Rectal smooth muscle tissue (tissue), 1 donor: Measurements from ENCODE around the gene KIZ.
"Not testable (repeated sequence)": the region's sequence is repeated elsewhere in the genome, so short reads cannot be mapped to it uniquely, and the experiment has no call there.

ENCODE experiments used
- H3K27ac ChIP-seq: one replicate; pipeline ENCODE4 v1.7.0; 2013; ENCODE audit warnings: low read depth, low read length, inconsistent platforms
- H3K27me3 ChIP-seq: one replicate; pipeline ENCODE4 v1.7.0; 2013; ENCODE audit warnings: low read length; ENCODE audit not compliant: control insufficient read depth, insufficient read depth
- H3K36me3 ChIP-seq: one replicate; pipeline ENCODE4 v1.7.0; 2013; ENCODE audit warnings: low read length; ENCODE audit not compliant: control insufficient read depth, insufficient read depth
- H3K4me1 ChIP-seq: one replicate; pipeline ENCODE4 v1.7.0; 2013; ENCODE audit warnings: low read length; ENCODE audit not compliant: control insufficient read depth, insufficient read depth
- H3K4me3 ChIP-seq: one replicate; pipeline ENCODE4 v1.7.0; 2013; ENCODE audit warnings: low read length
- H3K9ac ChIP-seq: one replicate; pipeline ENCODE4 v1.7.0; 2013; ENCODE audit warnings: low read length

Gene KIZ

DNA sequence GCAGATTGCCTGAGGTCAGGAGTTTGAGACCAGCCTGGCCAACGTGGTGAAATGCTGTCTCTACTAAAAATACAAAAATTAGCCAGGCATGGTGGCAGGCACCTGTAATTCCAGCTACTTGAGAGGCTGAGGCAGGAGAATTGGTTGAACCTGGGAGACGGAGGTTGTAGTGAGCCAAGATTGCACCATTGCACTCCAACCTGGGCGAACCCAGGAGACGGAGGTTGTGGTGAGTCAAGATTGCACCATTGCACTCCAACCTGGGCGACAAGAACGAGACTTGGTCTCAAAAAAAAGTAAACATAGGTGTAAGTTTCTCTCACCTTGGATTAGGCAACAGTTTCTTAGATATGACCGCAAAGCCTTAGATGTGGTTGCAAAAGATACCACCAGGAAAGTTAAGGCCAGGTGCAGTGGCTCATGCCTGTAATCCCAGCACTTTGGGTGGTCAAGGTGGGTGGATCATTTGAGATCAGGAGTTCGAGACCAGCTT lies 121.8 kb downstream of the KIZ start:
- H3K27me3 ChIP-seq, result not testable (repeated sequence)

GRCh38 chr20:21251278-21251677 lies 125.4 kb downstream of the KIZ start:
- Histone ChIP-seq H3K36me3 (peaks cover under 1% of the 10 kb centered on the region), H3K9ac (no peak overlapping the region), H3K4me1 (no peaks in the 10 kb centered on the region), H3K27ac (no peak overlapping the region), H3K4me3 (no peak overlapping the region), H3K27me3 (no peaks in the 10 kb centered on the region)

More for the DNA sequence above, 121.8 kb downstream of the KIZ start:
- H3K9ac ChIP-seq, H3K4me3 ChIP-seq, H3K27ac ChIP-seq, H3K36me3 ChIP-seq, H3K4me1 ChIP-seq: not testable (repeated sequence)

- H3K36me3 ChIP-seq, result no peaks in the 10 kb centered on the region
- no peak overlapping the region for H3K27ac ChIP-seq
- no peak overlapping the region for H3K9ac ChIP-seq
- H3K4me1 ChIP-seq, result no peaks in the 10 kb centered on the region
- no peak overlapping the region for H3K4me3 ChIP-seq
- H3K27me3 ChIP-seq, result no peaks in the 10 kb centered on the region
These were observed 131.3 kb downstream of the KIZ start for GRCh38 chr20:21257192-21257591.

- Histone ChIP-seq H3K27me3 (no peaks in the 10 kb centered on the region), H3K4me3 (no peak overlapping the region), H3K36me3 (no peaks in the 10 kb centered on the region), H3K9ac (no peak overlapping the region), H3K4me1 (no peaks in the 10 kb centered on the region), H3K27ac (no peak overlapping the region)
These were observed 132.5 kb downstream of the KIZ start for GRCh38 chr20:21258411-21258810.

DNA sequence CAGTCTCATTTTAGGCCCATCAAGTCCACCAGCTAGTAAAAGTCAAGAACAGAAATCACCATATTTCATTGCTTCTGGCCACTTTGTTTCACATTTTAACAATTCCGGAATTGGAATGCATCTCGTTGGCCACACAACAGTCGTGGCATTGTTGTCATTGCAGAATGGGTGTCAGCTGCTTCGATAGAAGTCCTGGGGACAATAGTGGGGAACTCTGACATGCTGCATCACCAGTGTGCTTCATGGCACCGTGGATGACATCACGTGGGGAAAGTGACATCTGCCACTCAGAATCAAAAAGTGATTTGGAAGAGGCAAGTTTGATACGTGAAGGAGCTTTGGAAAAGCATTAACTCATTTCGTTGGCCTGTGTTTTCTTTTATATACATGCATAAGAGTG lies 133.5 kb downstream of the KIZ start:
- no peaks in the 10 kb centered on the region for H3K36me3 ChIP-seq
- no peaks in the 10 kb centered on the region for H3K4me1 ChIP-seq
- no peak overlapping the region for H3K27ac ChIP-seq
- H3K9ac ChIP-seq, result no peak overlapping the region
- no peaks in the 10 kb centered on the region for H3K27me3 ChIP-seq
- no peak overlapping the region for H3K4me3 ChIP-seq

GRCh38 chr20:21262812-21263211 lies 136.9 kb downstream of the KIZ start:
- Histone ChIP-seq H3K4me1 (no peaks in the 10 kb centered on the region), H3K27me3 (no peaks in the 10 kb centered on the region), H3K27ac (no peak overlapping the region), H3K9ac (no peak overlapping the region), H3K4me3 (no peak overlapping the region), H3K36me3 (no peaks in the 10 kb centered on the region)

DNA sequence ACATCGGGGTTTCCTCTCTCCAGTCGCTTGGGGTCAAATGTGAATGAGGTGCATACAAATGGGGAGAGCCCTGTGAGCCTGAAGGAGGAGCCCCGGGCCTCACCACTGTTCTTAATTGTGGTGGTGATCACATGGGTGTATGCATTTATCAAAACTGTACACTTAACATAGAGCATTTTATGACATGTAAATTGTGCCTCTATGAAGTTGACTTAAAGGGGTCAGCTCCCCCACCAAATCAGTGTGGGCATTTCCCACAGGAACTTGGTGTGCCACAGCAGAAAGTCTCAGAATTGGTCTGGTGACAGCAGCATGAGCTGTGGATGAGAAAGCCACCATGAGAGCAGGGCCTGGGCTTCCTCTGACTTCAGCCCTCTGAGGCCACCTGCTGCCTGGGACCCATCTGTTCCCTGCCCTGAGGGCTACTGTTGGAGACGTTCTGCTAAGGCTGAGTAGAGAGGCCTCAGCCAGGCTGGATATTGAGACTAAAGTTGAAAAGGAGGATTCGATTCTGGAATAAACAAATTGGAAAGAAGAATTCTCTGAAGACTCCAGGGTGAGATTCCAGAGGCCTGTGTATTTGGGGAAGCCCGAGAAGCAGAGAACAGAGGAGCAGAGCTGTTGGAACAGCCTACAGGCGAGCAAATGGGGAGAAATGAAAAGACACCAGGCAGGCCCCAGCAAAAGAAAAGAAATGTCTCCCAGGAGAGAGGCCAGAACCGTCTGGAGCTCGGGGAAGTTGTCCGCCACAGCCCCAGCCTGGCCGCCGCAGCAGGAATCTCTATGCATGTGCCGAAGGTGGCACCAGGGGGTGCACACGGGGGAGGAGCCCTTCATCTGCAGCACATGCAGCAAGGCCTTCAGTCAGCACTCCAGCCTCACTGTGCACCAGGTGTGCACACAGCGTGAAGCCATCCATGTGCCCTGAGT lies 139.6 kb downstream of the KIZ start:
- Histone ChIP-seq H3K9ac (no peak overlapping the region), H3K4me3 (no peak overlapping the region), H3K36me3 (no peaks in the 10 kb centered on the region), H3K4me1 (no peaks in the 10 kb centered on the region), H3K27ac (no peak overlapping the region), H3K27me3 (no peaks in the 10 kb centered on the region)

DNA sequence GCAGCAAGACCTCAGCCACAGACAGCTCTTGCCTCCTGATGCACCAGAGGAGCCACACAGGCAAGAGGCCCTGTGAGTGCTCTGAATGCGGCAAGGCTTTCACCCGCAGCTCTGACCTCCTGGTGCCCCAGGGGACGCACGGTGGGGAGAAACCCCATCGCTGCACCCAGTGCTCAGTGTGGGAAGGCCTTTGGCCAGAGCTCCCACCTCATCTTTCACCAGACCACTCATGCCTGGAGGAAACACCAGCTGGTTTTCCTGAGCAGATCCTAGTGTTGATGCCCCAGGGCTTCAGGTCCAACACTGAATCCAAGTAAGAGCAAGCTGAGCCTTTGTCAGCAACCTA lies 140.3 kb downstream of the KIZ start:
- Histone ChIP-seq H3K4me1 (no peaks in the 10 kb centered on the region), H3K27me3 (no peaks in the 10 kb centered on the region), H3K27ac (no peak overlapping the region), H3K9ac (no peak overlapping the region), H3K36me3 (no peaks in the 10 kb centered on the region), H3K4me3 (no peak overlapping the region)

GRCh38 chr20:21269772-21270171 lies 143.9 kb downstream of the KIZ start:
- no peaks in the 10 kb centered on the region for H3K27me3 ChIP-seq
- no peaks in the 10 kb centered on the region for H3K36me3 ChIP-seq
- H3K27ac ChIP-seq, result no peak overlapping the region
- no peak overlapping the region for H3K9ac ChIP-seq
- H3K4me1 ChIP-seq, result no peaks in the 10 kb centered on the region
- no peak overlapping the region for H3K4me3 ChIP-seq

DNA sequence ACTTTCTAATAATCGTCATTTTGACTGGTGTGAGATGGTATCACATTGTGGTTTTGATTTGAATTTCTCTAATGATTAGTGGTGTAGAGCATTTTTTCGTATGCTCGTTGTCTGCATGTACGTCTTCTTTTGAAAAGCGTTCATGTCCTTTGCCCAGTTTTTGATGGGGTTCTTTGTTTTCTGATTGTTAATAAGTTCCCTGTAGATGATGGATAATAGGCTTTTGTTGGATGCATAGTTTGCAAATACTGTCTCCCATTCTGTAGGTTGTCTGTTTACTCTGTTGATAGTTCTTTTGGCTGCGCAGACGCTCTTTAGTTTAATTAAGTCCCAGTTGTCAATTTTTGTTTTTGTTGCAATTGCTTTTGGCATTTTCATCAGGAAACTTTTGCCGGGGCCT lies 144.9 kb downstream of the KIZ start:
- no peak overlapping the region for H3K9ac ChIP-seq
- no peaks in the 10 kb centered on the region for H3K27me3 ChIP-seq
- no peak overlapping the region for H3K27ac ChIP-seq
- H3K4me3 ChIP-seq, result no peak overlapping the region
- no peaks in the 10 kb centered on the region for H3K36me3 ChIP-seq
- no peaks in the 10 kb centered on the region for H3K4me1 ChIP-seq

DNA sequence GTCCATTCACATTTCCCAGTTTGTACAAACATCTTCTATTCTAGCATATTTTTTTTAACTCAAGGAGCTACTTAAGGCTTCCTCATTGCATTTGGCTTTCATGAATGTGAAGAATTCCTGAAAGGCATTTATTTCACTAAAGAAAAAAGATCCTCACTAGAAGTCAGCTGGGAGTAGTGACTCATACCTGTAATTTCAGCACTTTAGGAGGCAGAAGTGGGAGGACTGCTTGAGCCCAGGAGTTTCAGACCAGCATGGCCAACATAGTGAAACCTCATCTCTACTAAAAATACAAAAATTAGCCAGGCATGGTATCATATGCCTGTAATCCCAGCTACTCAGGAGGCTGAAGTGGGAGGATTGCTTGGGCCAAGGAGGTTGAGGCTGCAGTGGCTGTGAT lies 146.4 kb downstream of the KIZ start:
- Histone ChIP-seq H3K9ac (no peak overlapping the region), H3K27me3 (no peaks in the 10 kb centered on the region), H3K4me3 (no peak overlapping the region), H3K4me1 (no peaks in the 10 kb centered on the region), H3K27ac (no peak overlapping the region), H3K36me3 (no peaks in the 10 kb centered on the region)

DNA sequence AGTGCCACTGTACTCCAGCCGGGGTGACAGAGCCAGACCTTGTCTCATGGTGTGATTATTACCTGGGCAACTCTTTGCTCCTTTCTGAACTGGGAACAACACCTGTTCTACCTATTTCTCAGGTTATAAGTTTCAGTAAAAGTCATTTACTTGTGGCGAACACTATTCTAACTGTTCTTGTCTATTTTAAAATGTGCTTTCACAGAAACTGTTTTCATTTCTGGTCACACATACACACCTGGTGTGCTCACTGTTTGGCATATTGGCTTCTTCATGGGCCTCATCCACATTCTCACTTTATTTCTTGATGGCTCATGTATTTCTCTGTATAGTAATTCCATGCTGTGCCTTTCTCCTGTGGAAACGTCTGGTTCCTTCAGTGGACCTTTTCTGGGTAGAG lies 146.8 kb downstream of the KIZ start:
- no peaks in the 10 kb centered on the region for H3K4me1 ChIP-seq
- H3K4me3 ChIP-seq, result no peak overlapping the region
- no peak overlapping the region for H3K9ac ChIP-seq
- no peaks in the 10 kb centered on the region for H3K27me3 ChIP-seq
- H3K27ac ChIP-seq, result no peak overlapping the region
- H3K36me3 ChIP-seq, result no peaks in the 10 kb centered on the region

DNA sequence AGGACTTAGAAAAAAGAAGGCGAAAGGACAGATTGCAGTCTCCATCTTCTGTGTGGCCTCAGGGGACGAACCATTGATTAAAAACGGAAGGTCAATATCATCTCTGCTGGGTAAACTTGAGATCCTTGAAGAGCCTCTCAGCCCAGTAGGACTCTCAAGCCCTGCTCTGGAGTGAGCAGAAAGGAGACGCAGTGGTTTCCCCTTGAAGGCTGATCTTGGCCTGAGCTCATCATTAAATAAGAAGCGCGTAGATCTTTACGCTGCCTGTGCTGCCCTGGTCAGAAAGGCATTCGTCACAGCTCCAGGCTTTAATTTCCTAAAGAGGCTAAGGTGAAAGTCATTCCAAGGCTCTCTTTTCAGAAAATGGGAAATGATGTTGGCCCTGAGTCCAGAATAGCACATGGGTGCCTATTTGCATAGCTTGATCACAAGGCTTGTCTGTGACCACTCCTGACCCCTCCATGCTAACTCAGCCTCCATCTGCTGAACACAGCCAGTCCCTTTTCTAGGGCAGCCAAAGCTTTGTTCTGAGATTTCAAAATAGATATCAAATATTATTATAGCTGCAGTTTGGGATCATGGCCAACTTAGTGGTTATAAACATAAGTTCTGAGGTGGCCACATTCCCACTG lies 148.0 kb downstream of the KIZ start:
- Histone ChIP-seq H3K4me3 (no peak overlapping the region), H3K36me3 (no peaks in the 10 kb centered on the region), H3K27me3 (no peaks in the 10 kb centered on the region), H3K27ac (no peak overlapping the region), H3K9ac (no peak overlapping the region), H3K4me1 (no peaks in the 10 kb centered on the region)
